GM12878 (cell line): ENCODE measurements around the gene CFDP1. TPM values are rescaled to one million over a fixed set of nuclear protein-coding genes. Genes with fewer than 3 reads are reported as not detected.

Experiments used
- ATAC-seq: fragments of 200-7000 bp; cut with Tn5 transposase; 3 replicates; pipeline ENCODE4 v1.9.1; 2020; ENCODE audit warnings: mild to moderate bottlenecking, moderate library complexity
- BruUV-seq: library from RNA; stranded (reverse); fragments of 400-500 nt; replicated peaks from 2 replicates; lab custom pipeline; 2021; lab: Mats Ljungman, UMichigan
- CTCF ChIA-PET: fragments of 300-600 bp; sonication (Branson Sonifier 250); formaldehyde crosslinking; extraction: SDS; loops from one replicate; lab custom pipeline; 2021; ENCODE audit warnings: inconsistent platforms; lab: Yijun Ruan, JAX
- POLR2A ChIA-PET: fragments of 350-600 bp; formaldehyde crosslinking; extraction: SDS; loops from one replicate; lab custom pipeline; 2021; ENCODE audit warnings: inconsistent platforms; lab: Charles Lee
- RAD21 ChIA-PET: fragments of 300-600 bp; sonication (Branson Sonifier 250); formaldehyde crosslinking; loops from one replicate; lab custom pipeline; 2023; ENCODE audit warnings: antibody characterized with exemption; ENCODE audit not compliant: unreplicated experiment; lab: Charles Lee
- SMC1A ChIA-PET: fragments of 300-600 bp; sonication (Branson Sonifier 250); formaldehyde crosslinking; loops from one replicate; lab custom pipeline; 2023; ENCODE audit not compliant: unreplicated experiment, uncharacterized antibody; lab: Charles Lee
- DNase-seq: peaks from one replicate; pipeline ENCODE4 v3.0.0-alpha.2; 2011; ENCODE audit warnings: low read depth, low spot score
- FAIRE-seq: peaks from 3 replicates; lab custom pipeline; 2011; peaks lifted over from hg19 to GRCh38; lab: Jason Lieb, UNC
- H2AFZ ChIP-seq: 2 replicates; pipeline ENCODE4 v1.6.0; 2011; ENCODE audit warnings: low read depth, low read length, control low read depth; ENCODE audit not compliant: control insufficient read depth
- H3K27ac ChIP-seq: 2 replicates; pipeline ENCODE4 v1.5.1; 2011; ENCODE audit warnings: control low read depth; ENCODE audit not compliant: control insufficient read depth, insufficient read depth
- H3K27me3 ChIP-seq, 2 experiments: replicated peaks in 1 of 2; 2 replicates each; pipeline versions ENCODE4 v1.6.0 to v1.6.1; 2011; ENCODE audit warnings: low read length in 1 of 2; ENCODE audit not compliant: control insufficient read depth in 2 of 2, insufficient read depth in 2 of 2
- H3K36me3 ChIP-seq, 2 experiments: 2 replicates each; pipeline ENCODE4 v1.5.1; 2011; ENCODE audit warnings: low read length in 1 of 2; ENCODE audit not compliant: control insufficient read depth in 2 of 2, insufficient read depth in 2 of 2
- H3K4me1 ChIP-seq: 2 replicates; pipeline ENCODE4 v1.6.1; 2011; ENCODE audit warnings: mild to moderate bottlenecking, low read length, moderate library complexity, mixed read lengths; ENCODE audit not compliant: control insufficient read depth, insufficient read depth
- H3K4me2 ChIP-seq: 2 replicates; pipeline ENCODE4 v1.6.0; 2011; ENCODE audit warnings: control low read depth; ENCODE audit not compliant: control insufficient read depth, insufficient read depth
- H3K4me3 ChIP-seq: fragments of 200-600 bp; sonication (generic); 2 replicates; pipeline ENCODE4 v1.5.1; 2016
- H3K79me2 ChIP-seq: 2 replicates; pipeline ENCODE4 v1.6.0; 2011; ENCODE audit warnings: low read length; ENCODE audit not compliant: control insufficient read depth, insufficient read depth
- H3K9ac ChIP-seq: 2 replicates; pipeline ENCODE4 v1.8.0; 2011; ENCODE audit warnings: low read length, control low read depth, mixed read lengths; ENCODE audit not compliant: control insufficient read depth, insufficient read depth
- H3K9me3 ChIP-seq: replicated peaks from 3 replicates; pipeline ENCODE4 v1.5.1; 2011; ENCODE audit warnings: mild to moderate bottlenecking, low read length; ENCODE audit not compliant: control insufficient read depth, insufficient read depth
- H4K20me1 ChIP-seq: 2 replicates; pipeline ENCODE4 v1.6.0; 2011; ENCODE audit not compliant: control insufficient read depth, insufficient read depth
- ATF2 ChIP-seq: IDR thresholded peaks from 2 replicates; pipeline ENCODE4 v1.6.1; 2012; ENCODE audit warnings: low read length, inconsistent platforms
- BCLAF1 ChIP-seq: fragments of 450-650 bp; IDR thresholded peaks from 2 replicates; pipeline ENCODE4 v1.6.1; 2017; ENCODE audit warnings: antibody characterized with exemption, mild to moderate bottlenecking, moderate library complexity
- CBFB ChIP-seq: IDR thresholded peaks from 2 replicates; pipeline ENCODE4 v1.6.1; 2016; ENCODE audit warnings: antibody characterized with exemption, low read depth
- CTCF ChIP-seq, 3 experiments: IDR thresholded peaks in 2 of 3; conservative IDR thresholded peaks in 1 of 3; 2 replicates each; pipeline ENCODE4 v1.5.1; 2011; ENCODE audit warnings: low read depth in 3 of 3, low read length in 3 of 3, mild to moderate bottlenecking in 3 of 3, control low read depth in 2 of 3, moderate library complexity in 2 of 3, inconsistent platforms in 1 of 3, mixed read lengths in 1 of 3; ENCODE audit not compliant: control insufficient read depth in 2 of 3, insufficient read depth in 1 of 3; ENCODE audit errors: extremely low read depth in 1 of 3
- ELK1 ChIP-seq: IDR thresholded peaks from 2 replicates; pipeline ENCODE4 v1.6.1; 2012; ENCODE audit warnings: low read depth, low read length, improper control_type of control experiment
- KAT2A ChIP-seq: conservative IDR thresholded peaks from 2 replicates; pipeline ENCODE4 v1.6.1; 2011; ENCODE audit warnings: low read depth, low read length; ENCODE audit not compliant: control insufficient read depth
- NR2C1 ChIP-seq: fragments of 450-650 bp; IDR thresholded peaks from 2 replicates; pipeline ENCODE4 v1.6.1; 2017; ENCODE audit warnings: antibody characterized with exemption, mild to moderate bottlenecking, moderate library complexity
- POLR2A ChIP-seq: IDR thresholded peaks from 2 replicates; pipeline ENCODE4 v1.6.1; 2011; ENCODE audit warnings: low read depth, mild to moderate bottlenecking, low read length
- RUNX3 ChIP-seq: IDR thresholded peaks from 2 replicates; pipeline ENCODE4 v1.6.1; 2012; ENCODE audit warnings: low read length, inconsistent platforms
- SREBF2 ChIP-seq: IDR thresholded peaks from 2 replicates; pipeline ENCODE4 v1.6.1; 2012; ENCODE audit warnings: mild to moderate bottlenecking, low read length
- WGBS: methylation state at CpG from one replicate; pipeline ENCODE4 v1.1.6; 2016; ENCODE audit warnings: low lambda C conversion rate; ENCODE audit not compliant: insufficient replicate concordance, insufficient coverage; ENCODE audit errors: missing lambda C conversion rate; 5-methylcytosine and 5-hydroxymethylcytosine counted together
- in situ Hi-C: fragments of 300-500 bp; cut with MboI; formaldehyde crosslinking; loops from 9 replicates; pipeline ENCODE4 v1.14.3; 2018; ENCODE audit warnings: mixed read lengths
- intact Hi-C: fragments of 100-400 bp; cut with micrococcal nuclease; formaldehyde crosslinking; loops from one replicate; pipeline ENCODE4 v1.14.2; 2022; ENCODE audit not compliant: unreplicated experiment
- polyA plus RNA-seq, 11 experiments: library from polyadenylated mRNA; depleted of rRNA in 4 of 11; unstranded in 6 of 11; stranded (reverse) in 5 of 11; fragments of >200 nt; fragmentation: Nextera tagmentation in 4 of 11; fragmentation: Illumina TruSeq in 1 of 11; extraction: Ambion mirVana in 4 of 11; extraction: Trizol in 1 of 11; gene quantifications; 1 replicate in 1 of 11; 2 replicates in 10 of 11; pipeline versions ENCODE4 v1.2.1 to v1.2.3, GENCODE V29; 2011 to 2016; ENCODE audit warnings: inconsistent platforms in 2 of 11, missing spikeins in 2 of 11, low read depth in 1 of 11
- total RNA-seq, 4 experiments: library from RNA; depleted of rRNA in 3 of 4; stranded (reverse); fragments of >200 nt in 3 of 4; fragmentation: Illumina TruSeq in 1 of 4; extraction: Trizol in 1 of 4; gene quantifications; 2 replicates each; pipeline versions ENCODE4 v1.2.1 to v1.2.3, GENCODE V29; 2013 to 2021
- TF ChIP-seq, protein P1 (sequence below): IDR thresholded peaks from 2 replicates; pipeline ENCODE4 v1.6.1; 2011; ENCODE audit warnings: borderline replicate concordance, low read depth, mild to moderate bottlenecking, moderate library complexity, mixed read lengths, low read length; ENCODE audit not compliant: insufficient read depth; ENCODE audit errors: extremely low read length

The CFDP1 gene
- total and polyA plus RNA-seq, 10 of the 15 experiments (the other 5 are each of a cell fraction or from before 2014, with no cell fraction given), result 22.3 to 64.8 (median 36.7) TPM

- in situ Hi-C loops, result no loop called here
- Histone ChIP-seq H3K4me1 (no peaks in the 10 kb centered on the region), H3K27me3 (no peaks in the 10 kb centered on the region), H3K36me3 (no peaks in the 10 kb centered on the region), H3K79me2 (no peaks in the 10 kb centered on the region), H4K20me1 (no peaks in the 10 kb centered on the region), H3K9me3 (no peaks in the 10 kb centered on the region), H3K27ac (no peak overlapping the region), H3K4me2 (no peak overlapping the region), H2AFZ (no peak overlapping the region), H3K4me3 (no peak overlapping the region), H3K9ac (no peak overlapping the region)
- POLR2A ChIA-PET, result no interaction called here
- BruUV-seq, result no TSS peak
- SMC1A ChIA-PET, result interaction anchor here (0.9 kb wide), 1 partner anchor 12 kb away, joined by 3 read pairs; no protein-coding TSS in a partner anchor
- RAD21 ChIA-PET, result no interaction called here
- TF ChIP-seq, protein P1, sequence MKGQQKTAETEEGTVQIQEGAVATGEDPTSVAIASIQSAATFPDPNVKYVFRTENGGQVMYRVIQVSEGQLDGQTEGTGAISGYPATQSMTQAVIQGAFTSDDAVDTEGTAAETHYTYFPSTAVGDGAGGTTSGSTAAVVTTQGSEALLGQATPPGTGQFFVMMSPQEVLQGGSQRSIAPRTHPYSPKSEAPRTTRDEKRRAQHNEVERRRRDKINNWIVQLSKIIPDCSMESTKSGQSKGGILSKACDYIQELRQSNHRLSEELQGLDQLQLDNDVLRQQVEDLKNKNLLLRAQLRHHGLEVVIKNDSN, result no peak
- TF ChIP-seq BCLAF1 (no peak), NR2C1 (no peak), POLR2A (no peak), CBFB (no peak), ATF2 (no peak), CTCF (IDR thresholded peaks at IDR 0.05 in 2 of 3, conservative IDR thresholded peaks at IDR 0.05 in 1 of 3; ENCODE audit: control insufficient read depth in 2 of 3, extremely low read depth in 1 of 3, insufficient read depth in 1 of 3, low read depth in 3 of 3, low read length in 3 of 3) (no peak), KAT2A (no peak), ELK1 (no peak), RUNX3 (no peak), SREBF2 (no peak)
- CTCF ChIA-PET, result no interaction called here
- DNase-seq (no peak), ATAC-seq (no peak), FAIRE-seq (no peak)
- intact Hi-C loops, result no loop called here
- WGBS, result 97% methylated on average over 2 of the region's 2 CpGs
Observed at GRCh38 chr16:75345711-75346110, 87.6 kb downstream of the CFDP1 start.
